ENCODE results near the gene SEMA3E.

Gene SEMA3E

GRCh38 chr7:83457022-83457892 is 191.7 kb downstream of the SEMA3E start:
- no peak for DNase-seq (ENCODE audit: low spot score)
- no peak for TF ChIP-seq CTCF (IDR thresholded peaks at IDR 0.05; ENCODE audit: extremely low read depth, insufficient read depth, missing control alignments)
- in situ Hi-C loops (cut with MboI; ENCODE audit: low pct_unique_long_range_greater_than_20kb, low sequenced_read_pairs, unreplicated experiment): no loop called here

- in situ Hi-C loops (cut with MboI; ENCODE audit: low pct_unique_long_range_greater_than_20kb, low sequenced_read_pairs, unreplicated experiment): no loop called here
- DNase-seq (ENCODE audit: low spot score): no peak
- TF ChIP-seq CTCF (IDR thresholded peaks at IDR 0.05; ENCODE audit: extremely low read depth, insufficient read depth, missing control alignments): no peak
Observed at GRCh38 chr7:83456413-83456812, 192.5 kb downstream of the SEMA3E start.

DNA sequence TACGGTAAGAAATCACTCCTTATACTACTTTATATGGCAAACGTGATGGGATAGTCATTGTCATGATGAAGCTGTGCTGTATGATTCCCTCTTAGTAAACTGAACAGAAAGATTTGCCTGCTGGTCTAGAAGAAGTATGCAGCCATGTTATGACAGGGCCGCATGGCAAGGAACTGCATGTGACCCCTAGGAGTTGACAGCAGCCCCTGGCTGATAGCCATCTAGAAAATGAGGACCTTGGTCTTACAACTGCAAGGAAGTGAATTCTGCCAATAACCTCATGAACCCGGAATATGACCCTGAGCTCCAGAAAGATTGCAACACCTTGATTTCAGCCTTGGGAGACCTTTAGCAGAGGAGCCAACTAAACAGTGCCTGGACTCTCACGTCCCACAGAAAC is 193.3 kb downstream of the SEMA3E start:
- in situ Hi-C loops (cut with MboI; ENCODE audit: low pct_unique_long_range_greater_than_20kb, low sequenced_read_pairs, unreplicated experiment): no loop called here
- no peak for TF ChIP-seq CTCF (IDR thresholded peaks at IDR 0.05; ENCODE audit: extremely low read depth, insufficient read depth, missing control alignments)
- DNase-seq (ENCODE audit: low spot score): no peak

GRCh38 chr7:83452256-83452655 is 196.7 kb downstream of the SEMA3E start:
- in situ Hi-C loops (cut with MboI; ENCODE audit: low pct_unique_long_range_greater_than_20kb, low sequenced_read_pairs, unreplicated experiment): no loop called here
- TF ChIP-seq CTCF (IDR thresholded peaks at IDR 0.05; ENCODE audit: extremely low read depth, insufficient read depth, missing control alignments): no peak
- DNase-seq (ENCODE audit: low spot score): no peak

GRCh38 chr7:83451501-83452045 is 197.4 kb downstream of the SEMA3E start:
- in situ Hi-C loops (cut with MboI; ENCODE audit: low pct_unique_long_range_greater_than_20kb, low sequenced_read_pairs, unreplicated experiment): no loop called here
- no peak for DNase-seq (ENCODE audit: low spot score)
- no peak for TF ChIP-seq CTCF (IDR thresholded peaks at IDR 0.05; ENCODE audit: extremely low read depth, insufficient read depth, missing control alignments)

DNA sequence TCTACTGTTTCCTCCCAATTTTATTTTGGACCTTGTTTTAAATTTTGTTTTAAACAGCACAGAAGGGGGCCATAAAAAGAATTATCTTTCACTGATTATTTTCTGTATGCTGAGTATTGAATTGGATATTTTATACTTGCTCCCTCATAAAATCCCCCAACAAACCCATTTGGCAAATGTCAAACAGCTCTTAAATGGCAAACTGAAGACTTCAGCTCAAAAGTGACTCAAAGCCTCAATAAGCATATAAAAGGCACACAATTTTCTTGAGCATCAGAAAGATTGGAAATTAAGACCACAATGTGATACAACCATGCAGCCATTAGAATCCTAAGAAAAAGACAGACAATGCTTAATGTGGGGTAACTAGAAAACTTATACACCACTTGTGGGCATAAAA is 199.2 kb downstream of the SEMA3E start:
- in situ Hi-C loops (cut with MboI; ENCODE audit: low pct_unique_long_range_greater_than_20kb, low sequenced_read_pairs, unreplicated experiment): loop anchor here (25.0 kb wide), 1 partner anchor 213 kb away; no protein-coding TSS in a partner anchor
- TF ChIP-seq CTCF (IDR thresholded peaks at IDR 0.05; ENCODE audit: extremely low read depth, insufficient read depth, missing control alignments): no peak
- no peak for DNase-seq (ENCODE audit: low spot score)
